Skeletal muscle cell (primary cell): ENCODE results near the gene ITPRIPL2.

Experiments used
- DNase-seq: peaks from one replicate; pipeline ENCODE4 v3.0.0-alpha.2; 2010; ENCODE audit warnings: low read depth
- H3K4me3 ChIP-seq: 2 replicates; pipeline ENCODE4 v1.5.1; 2011; ENCODE audit warnings: low read depth, mild to moderate bottlenecking, control low read depth, low read length, moderate library complexity

ITPRIPL2 gene

DNA sequence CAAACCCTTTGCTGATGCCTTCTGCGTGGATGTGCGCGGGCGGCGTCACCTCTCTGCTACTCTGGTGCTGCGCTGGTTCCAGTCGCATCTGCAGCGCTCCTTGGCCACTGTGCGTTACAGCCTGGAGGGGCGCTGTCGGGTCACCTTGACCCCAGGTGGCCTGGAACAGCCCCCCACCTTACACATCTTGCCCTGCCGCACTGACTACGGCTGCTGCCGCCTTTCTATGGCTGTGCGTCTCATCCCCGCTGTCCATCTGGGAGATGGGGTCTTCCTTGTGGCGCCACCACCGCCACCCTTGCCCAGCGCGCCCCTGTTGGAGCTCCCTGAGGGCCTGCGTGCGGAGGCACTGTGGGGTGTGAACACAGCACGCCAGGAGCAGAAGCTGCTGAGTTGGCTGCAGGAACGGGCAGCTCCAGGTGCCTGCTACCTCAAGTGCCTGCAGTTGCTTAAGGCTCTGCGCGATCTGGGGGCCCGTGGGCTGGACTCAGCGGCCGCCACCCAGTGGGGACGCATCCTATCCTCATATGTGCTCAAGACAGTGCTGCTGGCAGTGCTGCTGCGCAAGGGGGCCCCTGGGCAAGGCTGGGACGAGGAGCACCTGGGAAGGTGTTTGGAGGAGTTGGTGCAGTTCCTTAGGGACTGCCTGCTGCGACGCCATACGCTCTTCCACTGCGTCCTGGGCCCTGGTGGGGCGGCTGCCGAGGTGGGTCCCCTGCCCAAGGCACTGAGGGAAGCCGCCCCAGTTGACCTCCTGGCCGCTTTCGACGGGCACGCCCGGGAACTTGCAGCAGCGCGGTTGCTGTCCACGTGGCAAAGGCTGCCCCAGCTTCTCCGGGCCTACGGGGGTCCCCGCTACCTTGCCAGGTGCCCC lies 1.6 kb downstream of the ITPRIPL2 start:
- no peak for DNase-seq
- peak overlapping the region; percentile 61 for H3K4me3 ChIP-seq

DNA sequence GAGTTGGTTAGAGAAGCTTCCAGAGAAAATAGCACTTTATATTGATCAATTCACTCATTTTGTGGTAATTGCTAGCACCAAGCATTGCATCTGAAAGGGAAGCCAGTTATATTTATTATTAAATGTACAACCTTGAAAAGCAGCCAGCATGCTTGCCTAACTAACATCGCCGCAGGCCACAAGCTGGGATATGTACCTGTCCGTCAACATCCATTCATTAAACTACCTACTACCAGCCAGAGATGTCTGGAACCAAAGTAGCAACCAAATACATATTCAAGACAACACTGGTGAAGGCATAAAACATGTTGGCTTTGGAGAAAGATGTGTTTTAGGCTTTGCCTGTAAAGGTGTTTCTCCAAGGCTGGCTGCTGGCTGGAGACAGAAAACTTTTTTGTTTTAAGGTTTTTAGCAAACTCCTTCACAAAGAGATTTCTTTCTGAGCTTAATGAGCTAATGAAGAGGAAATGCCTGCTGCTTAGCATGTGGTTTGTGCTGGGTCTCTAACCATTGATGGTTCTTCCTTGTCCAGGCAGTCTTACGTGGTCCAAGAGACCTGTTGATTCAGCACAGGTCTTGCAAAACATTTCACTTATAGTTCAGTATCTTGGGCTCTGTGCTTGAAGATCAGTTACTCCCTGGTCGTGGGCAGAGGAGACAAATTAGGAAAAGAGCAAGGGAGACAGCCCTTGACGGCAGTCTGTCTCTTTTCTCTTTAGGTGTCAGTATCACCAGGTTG lies 3.1 kb downstream of the ITPRIPL2 start:
- peak overlapping the region; percentile 21 for H3K4me3 ChIP-seq
- no peak for DNase-seq

DNA sequence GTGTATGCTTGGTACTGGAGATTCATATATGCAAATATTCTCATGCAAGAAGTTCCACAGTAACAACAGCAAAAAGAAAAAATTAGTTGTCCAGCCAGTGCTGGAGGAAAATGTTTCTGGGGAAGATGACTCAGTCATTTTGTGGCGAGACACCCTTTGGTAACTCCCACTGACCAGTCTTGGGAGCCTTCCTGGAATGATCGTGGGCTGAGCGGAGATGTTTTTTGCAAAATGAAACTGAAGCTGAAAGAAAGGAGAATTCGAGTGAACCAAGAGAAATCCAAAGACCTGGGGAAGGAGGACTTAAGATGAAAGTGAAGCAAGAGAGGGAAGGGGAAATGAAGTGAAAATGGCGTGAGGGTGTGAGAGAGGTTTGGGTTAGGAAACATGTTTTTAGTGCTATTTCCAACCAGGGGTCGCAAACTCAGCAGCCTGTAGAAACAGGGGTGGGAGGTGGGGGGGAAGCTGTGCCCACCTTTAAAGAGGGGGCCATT lies 5.2 kb downstream of the ITPRIPL2 start:
- peak; percentile 82 for DNase-seq
- H3K4me3 ChIP-seq: peak overlapping the region; percentile 53

DNA sequence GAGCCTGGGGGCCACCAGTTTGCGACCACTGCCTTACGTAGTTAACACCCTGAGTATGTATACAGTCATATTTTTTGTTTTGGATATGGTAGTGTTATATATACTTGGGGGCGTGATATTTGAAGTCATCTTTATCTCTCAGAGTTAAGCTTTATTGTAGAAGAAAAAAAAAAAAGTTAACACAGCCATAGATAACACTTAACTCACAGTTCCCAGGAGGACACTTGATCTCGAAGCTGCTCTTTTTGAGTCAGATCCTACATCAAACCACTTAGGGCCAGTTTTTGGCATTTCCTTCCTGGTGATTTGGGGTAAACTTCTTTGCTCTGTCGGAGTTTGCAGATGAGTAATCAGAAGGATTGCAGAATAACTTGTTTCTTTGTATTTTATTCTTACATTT lies 5.8 kb downstream of the ITPRIPL2 start:
- peak overlapping the region; percentile 53 for H3K4me3 ChIP-seq
- peak; percentile 85 for DNase-seq

DNA sequence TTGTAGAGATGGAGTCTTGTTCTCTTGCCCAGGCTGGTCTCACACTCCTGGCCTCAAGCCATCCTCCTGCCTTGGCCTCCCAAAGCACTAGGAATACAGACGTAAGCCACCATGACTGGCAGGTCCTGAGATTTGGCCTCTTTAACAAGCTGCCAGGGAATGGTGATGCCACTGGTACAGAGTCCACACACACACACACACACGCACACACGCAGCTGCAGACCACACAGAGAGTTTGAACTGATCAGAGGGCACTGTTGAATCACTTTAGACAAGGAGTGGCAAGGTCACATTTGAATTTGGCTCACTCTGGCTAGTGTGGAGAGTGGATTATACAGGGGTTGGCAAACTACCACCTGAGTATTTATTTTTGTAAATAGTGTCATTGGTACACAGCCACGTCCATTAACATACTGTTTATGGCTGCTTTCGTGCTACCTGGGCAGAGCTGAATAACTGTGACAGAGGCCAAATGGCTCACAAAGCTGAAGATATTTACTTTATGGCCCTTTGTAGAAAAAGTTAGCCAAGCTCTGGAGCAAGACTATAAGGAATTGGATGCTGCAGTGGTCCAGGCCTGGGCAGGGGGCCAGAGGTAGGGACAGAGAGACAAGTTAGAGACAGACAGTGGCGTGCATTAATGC lies 9.9 kb downstream of the ITPRIPL2 start:
- no peak overlapping the region for H3K4me3 ChIP-seq
- DNase-seq: no peak

- DNase-seq: no peak
- H3K4me3 ChIP-seq: no peak overlapping the region
These were observed 12.5 kb downstream of the ITPRIPL2 start for GRCh38 chr16:19126300-19126699.

GRCh38 chr16:19127205-19127604 lies 13.4 kb downstream of the ITPRIPL2 start:
- no peak for DNase-seq
- no peak overlapping the region for H3K4me3 ChIP-seq

GRCh38 chr16:19127674-19128131 lies 13.9 kb downstream of the ITPRIPL2 start:
- no peak overlapping the region for H3K4me3 ChIP-seq

DNA sequence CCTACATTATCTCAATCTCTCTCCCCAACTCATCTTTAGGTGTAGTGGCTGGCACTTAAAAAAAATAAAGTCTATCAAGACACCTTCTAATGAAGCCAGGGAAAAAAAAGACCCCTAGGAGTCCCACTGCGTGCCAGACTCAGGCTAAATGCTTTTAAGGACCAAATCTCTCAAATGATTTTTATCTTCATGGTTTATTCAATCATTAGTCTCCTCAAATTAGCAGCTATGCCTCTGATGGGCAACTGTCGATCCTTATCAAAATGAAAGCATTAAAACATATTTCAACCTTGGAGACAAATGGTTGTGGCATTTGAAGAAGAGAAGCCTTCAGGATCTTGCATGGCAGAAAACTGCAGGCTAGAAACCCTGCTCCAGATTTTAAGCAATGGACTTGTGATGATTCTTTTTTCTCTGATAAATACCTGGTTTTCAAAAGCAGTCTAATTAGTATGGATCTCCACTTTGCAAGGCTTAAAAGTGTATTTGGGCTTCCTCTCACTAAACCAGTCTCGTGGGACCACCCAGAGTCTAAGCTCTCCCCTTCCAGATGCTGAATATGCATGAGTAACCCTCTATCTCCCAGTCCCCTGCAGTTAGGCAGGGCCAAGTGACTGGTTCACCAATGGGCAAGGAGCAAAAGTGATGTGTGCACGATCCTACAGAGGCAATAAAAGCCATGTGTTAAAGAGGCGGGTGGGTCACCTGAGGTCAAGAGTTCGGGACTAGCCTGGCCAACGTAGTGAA lies 14.9 kb downstream of the ITPRIPL2 start:
- no peak for DNase-seq
- H3K4me3 ChIP-seq: no peak overlapping the region

More at GRCh38 chr16:19127674-19128131, 13.9 kb downstream of the ITPRIPL2 start:
- DNase-seq: no peak

- H3K4me3 ChIP-seq: no peak overlapping the region
- no peak for DNase-seq
These were observed 16.6 kb downstream of the ITPRIPL2 start for GRCh38 chr16:19130385-19130784.

- no peak overlapping the region for H3K4me3 ChIP-seq
- peak; percentile 67 for DNase-seq
These were observed 17.4 kb downstream of the ITPRIPL2 start for GRCh38 chr16:19130852-19131824.

DNA sequence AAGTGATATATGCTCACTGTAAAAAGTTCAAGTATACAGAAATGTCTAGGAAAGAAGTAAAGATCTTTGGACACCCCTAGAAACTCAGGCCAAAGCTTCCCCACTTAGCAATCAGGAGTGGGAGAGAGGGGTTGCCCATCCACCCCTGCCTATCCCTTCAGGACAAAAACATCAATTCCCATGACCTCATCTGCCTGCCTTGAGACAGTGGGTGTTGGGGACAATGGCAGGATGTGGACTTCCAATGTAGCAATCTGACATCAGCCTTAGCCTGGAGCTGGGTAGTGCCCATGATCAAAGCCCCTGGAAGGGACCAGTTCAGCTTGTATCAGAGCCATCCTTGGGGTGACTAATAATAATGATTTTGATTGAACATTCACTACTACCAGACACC lies 18.1 kb downstream of the ITPRIPL2 start:
- no peak for DNase-seq
- H3K4me3 ChIP-seq: no peak overlapping the region

GRCh38 chr16:19132255-19132654 lies 18.5 kb downstream of the ITPRIPL2 start:
- no peak overlapping the region for H3K4me3 ChIP-seq
- no peak for DNase-seq

DNA sequence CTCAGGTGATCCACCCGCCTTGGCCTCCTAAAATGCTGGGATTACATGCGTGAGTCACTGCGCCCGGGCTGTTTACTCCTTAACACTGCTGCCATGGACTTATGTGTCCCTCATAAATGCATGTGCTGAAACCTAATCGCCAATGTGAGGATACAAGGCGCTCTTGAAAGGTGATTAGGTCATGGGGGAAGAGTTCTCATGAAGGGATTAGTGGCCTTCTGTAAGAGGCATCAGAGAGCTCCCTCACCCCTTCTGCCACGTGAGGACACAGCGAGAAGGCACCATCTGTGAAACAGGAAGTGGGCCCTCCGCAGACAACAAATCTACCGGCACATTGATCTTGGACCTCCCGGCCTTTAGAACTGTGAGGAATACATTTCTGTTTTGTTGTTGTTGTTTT lies 19.1 kb downstream of the ITPRIPL2 start:
- DNase-seq: no peak
- no peak overlapping the region for H3K4me3 ChIP-seq

GRCh38 chr16:19133600-19133999 lies 19.8 kb downstream of the ITPRIPL2 start:
- no peak for DNase-seq
- H3K4me3 ChIP-seq: no peak overlapping the region

- no peak overlapping the region for H3K4me3 ChIP-seq
- no peak for DNase-seq
These were observed 21.6 kb downstream of the ITPRIPL2 start for GRCh38 chr16:19135201-19135842.

DNA sequence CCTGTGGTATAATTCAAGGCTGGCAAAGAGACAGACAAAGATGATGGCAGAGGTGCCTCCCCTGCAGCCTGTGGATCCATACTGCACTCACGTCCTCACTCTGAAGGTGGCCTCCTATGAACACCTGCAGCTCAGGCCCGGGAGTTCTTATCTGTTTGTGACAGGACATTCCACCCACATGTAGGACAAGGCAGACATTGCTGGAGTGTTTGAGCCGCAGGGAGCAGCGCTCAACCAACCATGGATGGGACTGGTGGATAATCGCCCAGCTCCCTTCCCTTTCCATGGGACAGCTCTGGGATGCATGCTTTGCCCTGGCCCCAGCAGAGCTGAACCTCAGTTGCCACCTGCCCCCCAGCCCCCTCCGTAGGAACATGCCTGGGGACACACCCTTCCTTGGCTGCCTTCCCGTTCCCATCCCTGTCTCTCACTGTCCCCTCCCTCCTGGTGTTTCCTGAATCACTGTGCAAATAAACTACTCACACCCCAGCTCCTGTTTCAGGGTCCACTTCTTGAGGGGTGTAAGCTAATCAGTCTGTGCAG lies 22.2 kb downstream of the ITPRIPL2 start:
- H3K4me3 ChIP-seq: no peak overlapping the region
- no peak for DNase-seq
